D721Med (cell line): ENCODE measurements around the gene SPAM1.
A peak's percentile ranks its signal among the peaks of the same experiment; 100 is the strongest.
"Not testable (repeated sequence)": the region's sequence is repeated elsewhere in the genome, so short reads cannot be mapped to it uniquely, and the experiment has no call there.

Source experiments
- DNase-seq: peaks from one replicate; pipeline ENCODE4 v3.0.0; 2011; ENCODE audit warnings: low spot score; ENCODE audit not compliant: insufficient read length
- FAIRE-seq: peaks from 2 replicates; lab custom pipeline; 2011; peaks lifted over from hg19 to GRCh38; lab: Jason Lieb, UNC
- CTCF ChIP-seq: IDR thresholded peaks from 2 replicates; pipeline ENCODE4 v1.5.1; 2012; ENCODE audit warnings: mild to moderate bottlenecking, control low read depth; ENCODE audit not compliant: insufficient read depth; ENCODE audit errors: missing control alignments

The SPAM1 gene

DNA sequence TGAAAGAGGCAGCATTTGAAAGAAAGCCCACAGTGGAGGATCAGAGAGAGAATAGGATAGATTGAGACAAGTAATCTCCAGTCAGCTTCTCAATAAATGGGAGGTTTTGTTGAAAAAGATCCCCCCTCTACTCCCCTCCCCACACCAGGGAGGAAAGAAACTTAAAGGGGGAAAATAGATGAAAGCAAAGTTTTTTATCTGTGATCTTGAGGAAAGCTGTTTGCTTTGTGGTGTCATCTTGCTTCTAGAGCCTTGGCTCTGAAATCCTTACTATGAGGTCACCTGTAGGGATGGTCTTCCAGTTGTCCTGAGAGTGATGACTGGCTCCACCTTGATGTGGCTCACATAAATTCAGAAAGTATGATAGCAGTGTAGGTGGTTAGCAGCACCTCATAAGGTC, at the start of gene SPAM1:
Gene SPAM1, plus strand, starts transcription at position 301 of the 400 bp plus-strand sequence. CDS start 28,330 bp downstream, outside the sequence.
- DNase-seq: no peak
- no peak for TF ChIP-seq CTCF
- FAIRE-seq: no peak

DNA sequence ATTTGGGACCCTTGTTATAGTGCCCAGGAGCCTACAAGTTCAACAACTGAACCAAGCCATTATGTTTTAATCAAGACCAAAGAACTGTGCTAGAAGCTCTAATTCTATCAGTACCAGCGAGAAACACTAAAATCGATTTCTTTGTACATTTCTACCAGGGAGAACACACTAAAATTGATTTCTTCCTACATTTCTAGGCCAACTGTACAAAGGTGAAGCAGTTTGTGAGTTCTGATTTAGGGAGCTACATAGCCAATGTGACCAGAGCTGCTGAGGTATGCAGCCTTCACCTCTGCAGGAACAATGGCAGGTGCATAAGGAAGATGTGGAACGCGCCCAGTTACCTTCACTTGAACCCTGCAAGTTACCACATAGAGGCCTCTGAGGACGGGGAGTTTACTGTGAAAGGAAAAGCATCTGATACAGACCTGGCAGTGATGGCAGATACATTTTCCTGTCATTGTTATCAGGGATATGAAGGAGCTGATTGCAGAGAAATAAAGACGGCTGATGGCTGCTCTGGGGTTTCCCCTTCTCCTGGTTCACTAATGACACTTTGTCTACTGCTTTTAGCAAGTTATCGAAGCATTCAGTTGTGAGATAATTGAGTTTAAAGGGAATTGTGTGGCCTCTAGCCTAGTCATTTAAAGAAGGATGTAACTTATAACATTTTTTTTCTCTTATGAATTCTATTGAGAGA, 48.3 kb upstream of the SPAM1 start:
- no peak for TF ChIP-seq CTCF
- DNase-seq: no peak
- no peak for FAIRE-seq

DNA sequence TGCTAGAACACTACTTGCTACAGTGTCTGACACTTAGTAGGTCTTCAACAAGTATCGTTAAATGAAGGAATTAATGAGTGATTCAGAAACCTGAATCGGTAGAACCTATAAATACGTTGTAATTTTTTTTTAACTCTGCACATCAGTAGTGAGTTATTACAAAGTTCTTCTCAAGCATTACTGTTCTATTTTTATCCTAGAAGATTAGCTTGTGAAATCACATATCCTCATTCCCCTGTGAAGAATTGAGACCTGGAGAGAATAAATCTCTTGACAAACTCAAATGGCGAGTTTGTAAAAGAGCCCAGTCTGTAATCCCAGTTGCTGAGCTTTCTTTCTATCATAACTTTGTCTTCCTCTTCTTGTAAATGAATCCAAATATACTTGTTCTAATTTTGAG, 45.4 kb upstream of the SPAM1 start:
- TF ChIP-seq CTCF: no peak
- FAIRE-seq (peak; percentile 35), DNase-seq (no peak)

DNA sequence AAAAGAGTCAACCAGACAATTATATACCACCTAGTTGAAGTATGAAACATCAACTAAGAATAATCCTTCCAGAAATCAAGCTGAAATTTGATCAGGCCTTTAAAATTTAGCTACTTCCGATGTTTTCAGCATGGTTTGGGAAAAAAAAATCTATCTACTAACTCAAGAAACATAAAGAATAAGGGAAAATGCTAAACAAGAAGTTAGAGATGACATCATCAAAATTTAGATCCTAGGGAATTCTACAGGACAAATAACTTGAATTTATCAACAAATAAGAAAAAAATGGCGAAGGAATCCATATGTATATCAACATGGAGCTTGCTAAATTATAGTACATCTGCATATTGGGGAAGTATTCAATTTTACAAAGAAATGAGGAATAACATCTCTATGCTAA, 43.7 kb upstream of the SPAM1 start:
- FAIRE-seq: no peak
- DNase-seq: no peak
- no peak for TF ChIP-seq CTCF

- TF ChIP-seq CTCF: no peak
- no peak for FAIRE-seq
- DNase-seq: no peak
Measured at GRCh38 chr7:123883154-123883553, 41.9 kb upstream of the SPAM1 start.

GRCh38 chr7:123888192-123888591, 36.8 kb upstream of the SPAM1 start:
- FAIRE-seq: no peak
- TF ChIP-seq CTCF: no peak
- no peak for DNase-seq

GRCh38 chr7:123894753-123895152, 30.3 kb upstream of the SPAM1 start:
- not testable (repeated sequence) for DNase-seq, FAIRE-seq
